ENCODE data around the gene VPS25.

- TF ChIP-seq SP1 (IDR thresholded peaks at IDR 0.05) (no peak), BHLHE40 (IDR thresholded peaks at IDR 0.05; ENCODE audit: borderline replicate concordance) (no peak), FOXM1 (IDR thresholded peaks at IDR 0.05; ENCODE audit: borderline replicate concordance) (no peak), HDGF (IDR thresholded peaks at IDR 0.05; ENCODE audit: borderline replicate concordance) (no peak), ARNT (IDR thresholded peaks at IDR 0.05) (no peak), LEF1 (IDR thresholded peaks at IDR 0.05; ENCODE audit: borderline replicate concordance) (no peak)
These were observed 957 bp downstream of the VPS25 start for GRCh38 chr17:42774066-42774745.
